HL-60 (cell line): Measurements from ENCODE around the gene GGA1.

Experiments
- DNase-seq, 2 experiments: peaks; one replicate each; pipeline ENCODE4 v3.0.0-alpha.2; 2010 to 2020; ENCODE audit warnings: low read depth in 1 of 2, low spot score in 1 of 2
- H3K27ac ChIP-seq: fragments of 250-450 bp; sonication (Bioruptor Pico); replicated peaks from 2 replicates; pipeline ENCODE4 v1.5.1; 2020; ENCODE audit warnings: mild to moderate bottlenecking, moderate library complexity
- H3K27me3 ChIP-seq: fragments of 250-450 bp; sonication (Bioruptor Pico); 2 replicates; pipeline ENCODE4 v1.5.1; 2021; ENCODE audit warnings: mild to moderate bottlenecking, moderate library complexity; ENCODE audit not compliant: insufficient read depth, poor library complexity, severe bottlenecking
- H3K4me3 ChIP-seq: replicated peaks from 2 replicates; pipeline ENCODE4 v1.5.1; 2011; ENCODE audit warnings: mild to moderate bottlenecking, control low read depth, low read length; ENCODE audit not compliant: insufficient read depth
- GABPA ChIP-seq: IDR thresholded peaks from 2 replicates; pipeline ENCODE4 v1.6.1; 2012; ENCODE audit warnings: low read depth
- POLR2AphosphoS5 ChIP-seq: IDR thresholded peaks from 2 replicates; pipeline ENCODE4 v1.6.1; 2012; ENCODE audit warnings: low read depth
- SPI1 ChIP-seq: IDR thresholded peaks from 2 replicates; pipeline ENCODE4 v1.6.1; 2012; ENCODE audit warnings: low read depth, mild to moderate bottlenecking, borderline replicate concordance
- long read RNA-seq: library from polyadenylated mRNA; unstranded; transcript quantifications from one replicate; pipeline ENCODE4 v2.0.0, GENCODE V29; 2020
- TF ChIP-seq, protein P1 (sequence below): IDR thresholded peaks from one replicate; pipeline ENCODE4 v1.5.1; 2011; ENCODE audit warnings: low read length, control low read depth, inconsistent platforms; ENCODE audit not compliant: insufficient read depth
- TF ChIP-seq, protein P2 (sequence below): IDR thresholded peaks from 2 replicates; pipeline ENCODE4 v1.6.1; 2012; ENCODE audit warnings: low read depth; ENCODE audit not compliant: insufficient replicate concordance

Gene GGA1, protein sequence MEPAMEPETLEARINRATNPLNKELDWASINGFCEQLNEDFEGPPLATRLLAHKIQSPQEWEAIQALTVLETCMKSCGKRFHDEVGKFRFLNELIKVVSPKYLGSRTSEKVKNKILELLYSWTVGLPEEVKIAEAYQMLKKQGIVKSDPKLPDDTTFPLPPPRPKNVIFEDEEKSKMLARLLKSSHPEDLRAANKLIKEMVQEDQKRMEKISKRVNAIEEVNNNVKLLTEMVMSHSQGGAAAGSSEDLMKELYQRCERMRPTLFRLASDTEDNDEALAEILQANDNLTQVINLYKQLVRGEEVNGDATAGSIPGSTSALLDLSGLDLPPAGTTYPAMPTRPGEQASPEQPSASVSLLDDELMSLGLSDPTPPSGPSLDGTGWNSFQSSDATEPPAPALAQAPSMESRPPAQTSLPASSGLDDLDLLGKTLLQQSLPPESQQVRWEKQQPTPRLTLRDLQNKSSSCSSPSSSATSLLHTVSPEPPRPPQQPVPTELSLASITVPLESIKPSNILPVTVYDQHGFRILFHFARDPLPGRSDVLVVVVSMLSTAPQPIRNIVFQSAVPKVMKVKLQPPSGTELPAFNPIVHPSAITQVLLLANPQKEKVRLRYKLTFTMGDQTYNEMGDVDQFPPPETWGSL
- long read RNA-seq, transcript GGA1-203 (17 exons, 3,159 nt), result major isoform, 160 of 228 reads
- long read RNA-seq, transcript GGA1-222 (3 exons, 1,384 nt), result minor isoform, 11 of 228 reads
- long read RNA-seq, partial matches to known transcripts, result 8 of 228 reads
- long read RNA-seq, other reads (novel, unspliced or antisense), result 44 of 228 reads

- Histone ChIP-seq H3K27ac (peak within 1 kb of the TSS; percentile 93), H3K4me3 (peak within 1 kb of the TSS; percentile 94), H3K27me3 (no peaks in the 10 kb centered on the region)
- TF ChIP-seq GABPA (peak; percentile 96), SPI1 (peak; percentile 93), POLR2AphosphoS5 (peak; percentile 80)
- TF ChIP-seq, protein P1, sequence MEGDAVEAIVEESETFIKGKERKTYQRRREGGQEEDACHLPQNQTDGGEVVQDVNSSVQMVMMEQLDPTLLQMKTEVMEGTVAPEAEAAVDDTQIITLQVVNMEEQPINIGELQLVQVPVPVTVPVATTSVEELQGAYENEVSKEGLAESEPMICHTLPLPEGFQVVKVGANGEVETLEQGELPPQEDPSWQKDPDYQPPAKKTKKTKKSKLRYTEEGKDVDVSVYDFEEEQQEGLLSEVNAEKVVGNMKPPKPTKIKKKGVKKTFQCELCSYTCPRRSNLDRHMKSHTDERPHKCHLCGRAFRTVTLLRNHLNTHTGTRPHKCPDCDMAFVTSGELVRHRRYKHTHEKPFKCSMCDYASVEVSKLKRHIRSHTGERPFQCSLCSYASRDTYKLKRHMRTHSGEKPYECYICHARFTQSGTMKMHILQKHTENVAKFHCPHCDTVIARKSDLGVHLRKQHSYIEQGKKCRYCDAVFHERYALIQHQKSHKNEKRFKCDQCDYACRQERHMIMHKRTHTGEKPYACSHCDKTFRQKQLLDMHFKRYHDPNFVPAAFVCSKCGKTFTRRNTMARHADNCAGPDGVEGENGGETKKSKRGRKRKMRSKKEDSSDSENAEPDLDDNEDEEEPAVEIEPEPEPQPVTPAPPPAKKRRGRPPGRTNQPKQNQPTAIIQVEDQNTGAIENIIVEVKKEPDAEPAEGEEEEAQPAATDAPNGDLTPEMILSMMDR, result no peak
- TF ChIP-seq, protein P2, sequence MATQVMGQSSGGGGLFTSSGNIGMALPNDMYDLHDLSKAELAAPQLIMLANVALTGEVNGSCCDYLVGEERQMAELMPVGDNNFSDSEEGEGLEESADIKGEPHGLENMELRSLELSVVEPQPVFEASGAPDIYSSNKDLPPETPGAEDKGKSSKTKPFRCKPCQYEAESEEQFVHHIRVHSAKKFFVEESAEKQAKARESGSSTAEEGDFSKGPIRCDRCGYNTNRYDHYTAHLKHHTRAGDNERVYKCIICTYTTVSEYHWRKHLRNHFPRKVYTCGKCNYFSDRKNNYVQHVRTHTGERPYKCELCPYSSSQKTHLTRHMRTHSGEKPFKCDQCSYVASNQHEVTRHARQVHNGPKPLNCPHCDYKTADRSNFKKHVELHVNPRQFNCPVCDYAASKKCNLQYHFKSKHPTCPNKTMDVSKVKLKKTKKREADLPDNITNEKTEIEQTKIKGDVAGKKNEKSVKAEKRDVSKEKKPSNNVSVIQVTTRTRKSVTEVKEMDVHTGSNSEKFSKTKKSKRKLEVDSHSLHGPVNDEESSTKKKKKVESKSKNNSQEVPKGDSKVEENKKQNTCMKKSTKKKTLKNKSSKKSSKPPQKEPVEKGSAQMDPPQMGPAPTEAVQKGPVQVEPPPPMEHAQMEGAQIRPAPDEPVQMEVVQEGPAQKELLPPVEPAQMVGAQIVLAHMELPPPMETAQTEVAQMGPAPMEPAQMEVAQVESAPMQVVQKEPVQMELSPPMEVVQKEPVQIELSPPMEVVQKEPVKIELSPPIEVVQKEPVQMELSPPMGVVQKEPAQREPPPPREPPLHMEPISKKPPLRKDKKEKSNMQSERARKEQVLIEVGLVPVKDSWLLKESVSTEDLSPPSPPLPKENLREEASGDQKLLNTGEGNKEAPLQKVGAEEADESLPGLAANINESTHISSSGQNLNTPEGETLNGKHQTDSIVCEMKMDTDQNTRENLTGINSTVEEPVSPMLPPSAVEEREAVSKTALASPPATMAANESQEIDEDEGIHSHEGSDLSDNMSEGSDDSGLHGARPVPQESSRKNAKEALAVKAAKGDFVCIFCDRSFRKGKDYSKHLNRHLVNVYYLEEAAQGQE, result peak; percentile 58
- peak; percentile 97 to 98 for DNase-seq
Measured at GRCh38 chr22:37608477-37609239, at the start of gene GGA1. Gene GGA1 (plus strand): TSS chr22:37608834. CDS start chr22:37608861, 27 bp downstream.

GRCh38 chr22:37559521-37559900 lies 49.1 kb upstream of the GGA1 start:
- peaks cover 57% of the 10 kb centered on the region for H3K27me3 ChIP-seq
- TF ChIP-seq POLR2AphosphoS5 (no peak), SPI1 (no peak), GABPA (no peak)
- TF ChIP-seq, protein P1, result no peak
- TF ChIP-seq, protein P2, result no peak
- no peak for DNase-seq
- H3K4me3 ChIP-seq, result no peak overlapping the region
- no peak overlapping the region for H3K27ac ChIP-seq

GRCh38 chr22:37559901-37560607 lies 48.6 kb upstream of the GGA1 start, which contains the start of gene CDC42EP1:
Gene CDC42EP1 (plus strand): TSS chr22:37560480. CDS start chr22:37566350, 5,870 bp downstream.
- TF ChIP-seq GABPA, result no peak
- no peak for TF ChIP-seq POLR2AphosphoS5
- no peak for TF ChIP-seq SPI1
- TF ChIP-seq, protein P1, result no peak
- TF ChIP-seq, protein P2, result no peak
- peaks cover 57% of the 10 kb centered on the region for H3K27me3 ChIP-seq
- H3K27ac ChIP-seq, result no peak within 1 kb of the TSS
- H3K4me3 ChIP-seq, result peak within 1 kb of the TSS; percentile 13; the same call in 1 of the 2 replicates
- no peak for DNase-seq
